Left ventricle myocardium inferior (tissue), 1 donor: Measurements from ENCODE around the gene LSM10. TPM values are rescaled to one million over a fixed set of nuclear protein-coding genes. Genes with fewer than 3 reads are reported as not detected.

Experiments used
- DNase-seq: peaks from one replicate; pipeline ENCODE4 v3.0.0-alpha.2; 2020
- H3K27ac ChIP-seq: fragments of 200-600 bp; replicated peaks from 2 replicates; pipeline ENCODE4 v1.8.0; 2021
- H3K27me3 ChIP-seq: fragments of 200-600 bp; 2 replicates; pipeline ENCODE4 v1.8.0; 2021; ENCODE audit warnings: low read depth
- H3K36me3 ChIP-seq: fragments of 200-600 bp; 2 replicates; pipeline ENCODE4 v1.8.0; 2021
- H3K4me1 ChIP-seq: fragments of 200-600 bp; 2 replicates; pipeline ENCODE4 v1.8.0; 2021
- H3K4me3 ChIP-seq: fragments of 200-600 bp; 2 replicates; pipeline ENCODE4 v1.8.0; 2021; ENCODE audit warnings: mild to moderate bottlenecking, moderate library complexity
- H3K9me3 ChIP-seq: fragments of 200-600 bp; replicated peaks from 2 replicates; pipeline ENCODE4 v1.8.0; 2021
- CTCF ChIP-seq: fragments of 200-600 bp; IDR thresholded peaks from 2 replicates; pipeline ENCODE4 v1.8.0; 2021; ENCODE audit warnings: antibody characterized with exemption, mild to moderate bottlenecking, borderline replicate concordance
- intact Hi-C: fragments of 100-400 bp; cut with micrococcal nuclease; formaldehyde crosslinking; loops from one replicate; pipeline ENCODE4 v1.11.0; 2022
- total RNA-seq: library from RNA; stranded (reverse); fragmentation: NEBNext Ultra II Directional; extraction: Animal tissue kit (Norgen Biotek cat#: 25700); gene quantifications from one replicate; pipeline ENCODE4 v1.2.1, GENCODE V29; 2021
- donor health status: DM: no; HTN: yes; CAD: no; lungs with severe emphysema.

LSM10 gene
- total RNA-seq, 1 donor from 2014 or later = 53.6 TPM

GRCh38 chr1:36442337-36442736, 44.6 kb upstream of the LSM10 start:
- no peak for DNase-seq
- Histone ChIP-seq H3K27me3 (no peaks in the 10 kb centered on the region), H3K9me3 (no peaks in the 10 kb centered on the region), H3K4me3 (no peak overlapping the region), H3K4me1 (no peaks in the 10 kb centered on the region), H3K27ac (no peak overlapping the region), H3K36me3 (peaks cover 5% of the 10 kb centered on the region)
- intact Hi-C loops = no loop called here
- no peak for TF ChIP-seq CTCF

GRCh38 chr1:36440646-36441045, 42.9 kb upstream of the LSM10 start:
- H3K27ac ChIP-seq = no peak overlapping the region
- no peak for TF ChIP-seq CTCF
- no peak overlapping the region for H3K4me3 ChIP-seq
- no peaks in the 10 kb centered on the region for H3K27me3 ChIP-seq
- no peaks in the 10 kb centered on the region for H3K9me3 ChIP-seq
- no peak for DNase-seq
- H3K36me3 ChIP-seq = peaks cover 5% of the 10 kb centered on the region
- no peaks in the 10 kb centered on the region for H3K4me1 ChIP-seq
- intact Hi-C loops = no loop called here

GRCh38 chr1:36440044-36440443, 42.3 kb upstream of the LSM10 start:
- no peak for DNase-seq
- peaks cover 5% of the 10 kb centered on the region for H3K36me3 ChIP-seq
- no peaks in the 10 kb centered on the region for H3K9me3 ChIP-seq
- H3K27ac ChIP-seq = no peak overlapping the region
- H3K4me1 ChIP-seq = no peaks in the 10 kb centered on the region
- H3K4me3 ChIP-seq = no peak overlapping the region
- H3K27me3 ChIP-seq = no peaks in the 10 kb centered on the region
- intact Hi-C loops = no loop called here
- TF ChIP-seq CTCF = no peak

- TF ChIP-seq CTCF = no peak
- DNase-seq = no peak
- H3K27ac ChIP-seq = no peak overlapping the region
- H3K9me3 ChIP-seq = no peaks in the 10 kb centered on the region
- intact Hi-C loops = no loop called here
- H3K36me3 ChIP-seq = peaks cover 5% of the 10 kb centered on the region
- H3K4me3 ChIP-seq = no peak overlapping the region
- H3K4me1 ChIP-seq = no peaks in the 10 kb centered on the region
- no peaks in the 10 kb centered on the region for H3K27me3 ChIP-seq
Measured at GRCh38 chr1:36438715-36439114, 41.0 kb upstream of the LSM10 start.

- Histone ChIP-seq H3K4me3 (no peak overlapping the region), H3K9me3 (no peaks in the 10 kb centered on the region), H3K27me3 (no peaks in the 10 kb centered on the region), H3K36me3 (peaks cover 17% of the 10 kb centered on the region), H3K4me1 (no peaks in the 10 kb centered on the region), H3K27ac (no peak overlapping the region)
- no peak for DNase-seq
- TF ChIP-seq CTCF = no peak
- intact Hi-C loops = no loop called here
Measured at GRCh38 chr1:36436821-36437220, 39.1 kb upstream of the LSM10 start.

GRCh38 chr1:36433102-36433501, 35.4 kb upstream of the LSM10 start:
- no peak overlapping the region for H3K4me3 ChIP-seq
- TF ChIP-seq CTCF = no peak
- H3K27ac ChIP-seq = no peak overlapping the region
- no peaks in the 10 kb centered on the region for H3K27me3 ChIP-seq
- H3K9me3 ChIP-seq = no peaks in the 10 kb centered on the region
- no peaks in the 10 kb centered on the region for H3K4me1 ChIP-seq
- intact Hi-C loops = no loop called here
- peaks cover 19% of the 10 kb centered on the region for H3K36me3 ChIP-seq
- no peak for DNase-seq
